ENCODE measurements around the gene MAGEA2B. TPM values are rescaled to one million over a fixed set of nuclear protein-coding genes. Genes with fewer than 3 reads are reported as not detected.

MAGEA2B gene
- total and polyA plus RNA-seq, 8 donors, result not detected

Other genes with a start within 250 kb of the MAGEA2B start
- gene GABRQ, start 76.7 kb upstream of the MAGEA2B start, total RNA-seq, result under 1 TPM in 1 of 5 donors, not detected in 4; 0.18 TPM
- gene GABRQ, start 76.7 kb upstream of the MAGEA2B start, polyA plus RNA-seq, result under 1 TPM in 1 of 3 donors, not detected in 2; 0.05 TPM
- gene MAGEA3, start 15.8 kb upstream of the MAGEA2B start, total RNA-seq, result not detected
- not detected for gene MAGEA3, start 15.8 kb upstream of the MAGEA2B start, polyA plus RNA-seq
- not detected for gene CSAG2, start 5.4 kb upstream of the MAGEA2B start, total RNA-seq
- not detected for gene CSAG2, start 5.4 kb upstream of the MAGEA2B start, polyA plus RNA-seq
- not detected for gene CSAG1, start 19.1 kb downstream of the MAGEA2B start, total RNA-seq
- not detected for gene CSAG1, start 19.1 kb downstream of the MAGEA2B start, polyA plus RNA-seq
- gene MAGEA12, start 19.1 kb downstream of the MAGEA2B start, total RNA-seq, result not detected
- not detected for gene MAGEA12, start 19.1 kb downstream of the MAGEA2B start, polyA plus RNA-seq
- not detected for gene MAGEA2, start 39.2 kb downstream of the MAGEA2B start, total RNA-seq
- gene MAGEA2, start 39.2 kb downstream of the MAGEA2B start, polyA plus RNA-seq, result not detected
- not detected for gene CSAG3, start 44.6 kb downstream of the MAGEA2B start, total RNA-seq
- not detected for gene CSAG3, start 44.6 kb downstream of the MAGEA2B start, polyA plus RNA-seq
- not detected for gene MAGEA6, start 55.1 kb downstream of the MAGEA2B start, total RNA-seq
- not detected for gene MAGEA6, start 55.1 kb downstream of the MAGEA2B start, polyA plus RNA-seq
- 10 to 100 TPM in 4 of 5 donors, 1 to 10 TPM in 1; 10.0 to 45.5 (median 29.0) TPM for gene CETN2, start 116.1 kb downstream of the MAGEA2B start, total RNA-seq
- 10 to 100 TPM; 29.0 to 33.1 (median 32.4) TPM for gene CETN2, start 116.1 kb downstream of the MAGEA2B start, polyA plus RNA-seq
- gene NSDHL, start 116.4 kb downstream of the MAGEA2B start, total RNA-seq, result 10 to 100 TPM in 1 of 5 donors, 1 to 10 TPM in 2, under 1 TPM in 2; 0.58 to 45.5 (median 6.8) TPM
- 10 to 100 TPM in 2 of 3 donors, 1 to 10 TPM in 1; 9.5 to 28.3 (median 15.6) TPM for gene NSDHL, start 116.4 kb downstream of the MAGEA2B start, polyA plus RNA-seq
- gene ZNF185, start 183.4 kb downstream of the MAGEA2B start, total RNA-seq, result 1 to 10 TPM; 1.2 to 6.5 (median 4.5) TPM
- gene ZNF185, start 183.4 kb downstream of the MAGEA2B start, polyA plus RNA-seq, result 10 to 100 TPM in 1 of 3 donors, 1 to 10 TPM in 2; 4.4 to 48.2 (median 4.6) TPM

All from stomach (tissue), 8 donors.